IMR-90 (cell line): ENCODE data around the gene ACE. TPM values are rescaled to one million over a fixed set of nuclear protein-coding genes. Genes with fewer than 3 reads are reported as not detected.

ENCODE experiments used
- ATAC-seq: fragments of 200-7000 bp; cut with Tn5 transposase; 2 replicates; pipeline ENCODE4 v1.9.1; 2020; ENCODE audit warnings: low read depth, mild to moderate bottlenecking, moderate library complexity
- BruUV-seq: library from RNA; stranded (reverse); fragments of 400-500 nt; replicated peaks from 2 replicates; lab custom pipeline; 2021; lab: Mats Ljungman, UMichigan
- CTCF ChIA-PET: fragments of 300-600 bp; formaldehyde crosslinking; extraction: SDS; loops from one replicate; lab custom pipeline; 2021; ENCODE audit warnings: antibody characterized with exemption; lab: Yijun Ruan, JAX
- POLR2A ChIA-PET: fragments of 300-600 bp; sonication (Branson Sonifier 250); formaldehyde crosslinking; loops from one replicate; lab custom pipeline; 2022; ENCODE audit warnings: antibody characterized with exemption; ENCODE audit not compliant: unreplicated experiment; lab: Charles Lee
- DNase-seq: peaks from one replicate; pipeline ENCODE4 v3.0.0; 2013
- H2AFZ ChIP-seq: replicated peaks from 2 replicates; pipeline ENCODE3; 2013; ENCODE audit warnings: low read length, mild to moderate bottlenecking; ENCODE audit not compliant: poor library complexity
- H2AK5ac ChIP-seq: 2 replicates; pipeline ENCODE4 v1.6.1; 2013; ENCODE audit warnings: low read depth, low read length, inconsistent platforms
- H2AK9ac ChIP-seq: replicated peaks from 2 replicates; pipeline ENCODE3; 2013; ENCODE audit warnings: mild to moderate bottlenecking, low read depth, low read length, moderate library complexity; ENCODE audit not compliant: poor library complexity
- H2BK120ac ChIP-seq: 2 replicates; pipeline ENCODE4 v1.6.1; 2013; ENCODE audit warnings: low read depth, low read length, inconsistent platforms
- H2BK15ac ChIP-seq: 3 replicates; pipeline ENCODE4 v1.6.1; 2013; ENCODE audit warnings: low read depth, low read length, inconsistent platforms
- H2BK20ac ChIP-seq: 2 replicates; pipeline ENCODE4 v1.6.1; 2013; ENCODE audit warnings: low read depth, mild to moderate bottlenecking, inconsistent platforms, low read length, moderate library complexity
- H2BK5ac ChIP-seq: 2 replicates; pipeline ENCODE4 v1.6.1; 2013; ENCODE audit warnings: mild to moderate bottlenecking, low read depth, low read length, inconsistent platforms; ENCODE audit not compliant: poor library complexity, severe bottlenecking
- H3K14ac ChIP-seq: replicated peaks from 2 replicates; pipeline ENCODE4 v1.6.1; 2013; ENCODE audit warnings: low read depth, low read length, inconsistent platforms
- H3K18ac ChIP-seq: 2 replicates; pipeline ENCODE4 v1.6.1; 2013; ENCODE audit warnings: low read depth, low read length, control low read depth
- H3K23ac ChIP-seq: 2 replicates; pipeline ENCODE4 v1.6.1; 2013; ENCODE audit warnings: low read depth, low read length, inconsistent platforms
- H3K27ac ChIP-seq: 2 replicates; pipeline ENCODE4 v1.5.1; 2013; ENCODE audit warnings: mild to moderate bottlenecking, control low read depth, low read length; ENCODE audit not compliant: insufficient read depth
- H3K27me3 ChIP-seq: 2 replicates; pipeline ENCODE4 v1.6.1; 2013; ENCODE audit warnings: low read length; ENCODE audit not compliant: control insufficient read depth, insufficient read depth
- H3K36me3 ChIP-seq: 2 replicates; pipeline ENCODE4 v1.6.1; 2013; ENCODE audit warnings: low read length, mixed read lengths; ENCODE audit not compliant: control insufficient read depth, insufficient read depth
- H3K4ac ChIP-seq: 2 replicates; pipeline ENCODE4 v1.6.1; 2013; ENCODE audit warnings: low read depth, low read length, inconsistent platforms
- H3K4me1 ChIP-seq: 2 replicates; pipeline ENCODE4 v1.6.1; 2013; ENCODE audit warnings: low read length, mixed read lengths; ENCODE audit not compliant: control insufficient read depth, insufficient read depth
- H3K4me2 ChIP-seq: 2 replicates; pipeline ENCODE4 v1.6.1; 2013; ENCODE audit warnings: low read depth, mild to moderate bottlenecking, control low read depth, low read length, moderate library complexity
- H3K4me3 ChIP-seq: 2 replicates; pipeline ENCODE4 v1.5.1; 2013; ENCODE audit warnings: low read depth, mild to moderate bottlenecking, control low read depth, low read length, moderate library complexity; ENCODE audit not compliant: insufficient read depth
- H3K56ac ChIP-seq: 2 replicates; pipeline ENCODE4 v1.6.1; 2013; ENCODE audit warnings: low read length, inconsistent platforms; ENCODE audit not compliant: insufficient read depth; ENCODE audit errors: extremely low read depth
- H3K79me1 ChIP-seq, 2 experiments: 2 replicates each; pipeline ENCODE4 v1.6.1; 2013; ENCODE audit warnings: low read length in 2 of 2, inconsistent platforms in 1 of 2, low read depth in 1 of 2
- H3K9ac ChIP-seq: 2 replicates; pipeline ENCODE4 v1.6.1; 2013; ENCODE audit warnings: low read depth, low read length, control low read depth
- H3K9me1 ChIP-seq: 2 replicates; pipeline ENCODE4 v1.6.1; 2013; ENCODE audit warnings: low read length, inconsistent platforms; ENCODE audit not compliant: insufficient read depth
- H3K9me3 ChIP-seq: 2 replicates; pipeline ENCODE4 v1.6.1; 2013; ENCODE audit warnings: low read length; ENCODE audit not compliant: control insufficient read depth, insufficient read depth
- H4K20me1 ChIP-seq: 2 replicates; pipeline ENCODE4 v1.6.1; 2013; ENCODE audit warnings: low read length, inconsistent platforms; ENCODE audit not compliant: insufficient read depth
- H4K5ac ChIP-seq: 2 replicates; pipeline ENCODE4 v1.6.1; 2013; ENCODE audit warnings: mild to moderate bottlenecking, low read depth, low read length, control low read depth
- H4K8ac ChIP-seq, 2 experiments: 2 replicates each; pipeline ENCODE4 v1.6.1; 2013; ENCODE audit warnings: low read depth in 2 of 2, low read length in 2 of 2, control low read depth in 1 of 2, inconsistent platforms in 1 of 2
- H4K91ac ChIP-seq: 2 replicates; pipeline ENCODE4 v1.6.1; 2013; ENCODE audit warnings: low read depth, low read length, inconsistent platforms; ENCODE audit not compliant: insufficient read depth
- CEBPB ChIP-seq: IDR thresholded peaks from 2 replicates; pipeline ENCODE4 v1.6.1; 2012; ENCODE audit warnings: low read depth, low read length, improper control_type of control experiment
- CTCF ChIP-seq: conservative IDR thresholded peaks from 2 replicates; pipeline ENCODE4 v1.5.1; 2012; ENCODE audit warnings: mild to moderate bottlenecking, low read depth, low read length, improper control_type of control experiment
- ELK1 ChIP-seq: fragments of 150-350 bp; IDR thresholded peaks from 2 replicates; pipeline ENCODE4 v1.6.1; 2016; ENCODE audit warnings: low read depth, mild to moderate bottlenecking, low read length, moderate library complexity, borderline replicate concordance
- FOS ChIP-seq: fragments of 150-350 bp; IDR thresholded peaks from 2 replicates; pipeline ENCODE4 v1.6.1; 2016; ENCODE audit warnings: low read depth, low read length
- MAFK ChIP-seq: IDR thresholded peaks from 2 replicates; pipeline ENCODE4 v1.6.1; 2012; ENCODE audit warnings: low read depth, low read length, improper control_type of control experiment
- NFE2L2 ChIP-seq: fragments of 150-350 bp; IDR thresholded peaks from 2 replicates; pipeline ENCODE4 v1.6.1; 2016; ENCODE audit warnings: low read depth, mild to moderate bottlenecking, low read length
- RFX5 ChIP-seq: IDR thresholded peaks from 2 replicates; pipeline ENCODE4 v1.8.0; 2012; ENCODE audit warnings: low read depth, mild to moderate bottlenecking, low read length, moderate library complexity
- WGBS, 2 experiments: methylation state at CpG; one replicate each; pipeline versions ENCODE4 v1.1.5 to v1.1.7; 2013; ENCODE audit warnings: missing lambda C conversion rate in 2 of 2; ENCODE audit not compliant: insufficient read length in 1 of 2; ENCODE audit errors: extremely low coverage in 2 of 2; 5-methylcytosine and 5-hydroxymethylcytosine counted together
- dilution Hi-C: fragments of 300-500 bp; cut with HindIII; formaldehyde crosslinking; loops from one replicate; pipeline ENCODE4 v1.14.3; 2018; ENCODE audit warnings: low sequenced_read_pairs; ENCODE audit not compliant: unreplicated experiment
- in situ Hi-C: fragments of 300-500 bp; cut with MboI; formaldehyde crosslinking; loops from 3 replicates; pipeline ENCODE4 v1.14.3; 2019; ENCODE audit warnings: low sequenced_read_pairs, inconsistent platforms, mixed read lengths
- intact Hi-C: fragments of 100-400 bp; cut with micrococcal nuclease; formaldehyde crosslinking; loops from 2 replicates; pipeline ENCODE4 v1.10.0; 2022
- polyA plus RNA-seq, 3 experiments: library from polyadenylated mRNA; depleted of rRNA; stranded (reverse); fragments of >200 nt; gene quantifications; 2 replicates each; pipeline ENCODE4 v1.2.3, GENCODE V29; 2012; ENCODE audit warnings: low replicate concordance in 1 of 3
- total RNA-seq: library from RNA; depleted of rRNA; stranded (reverse); fragments of >200 nt; gene quantifications from 2 replicates; pipeline ENCODE4 v1.2.3, GENCODE V29; 2012

ACE gene
- total and polyA plus RNA-seq, 2 of the 4 experiments (the other 2 are of a cell fraction): 1.4 to 5.8 TPM

- intact Hi-C loops: no loop called here
- DNase-seq: peak; percentile 25
Observed at GRCh38 chr17:63434951-63435571, 41.8 kb upstream of the ACE start.

More at GRCh38 chr17:63434951-63435571, 41.8 kb upstream of the ACE start:
- dilution Hi-C loops: no loop called here
- Histone ChIP-seq H3K9me1 (peaks cover 19% of the 10 kb centered on the region), H2AFZ (peak overlapping the region; percentile 60), H2BK20ac (no peak overlapping the region), H4K5ac (no peak overlapping the region), H3K56ac (no peak overlapping the region), H3K4me1 (peaks cover 28% of the 10 kb centered on the region), H3K14ac (0 out of 2 replicates have a peak overlapping the region, but pooled peaks have one; percentile 29), H3K4me2 (no peak overlapping the region), H4K91ac (peak overlapping the region; percentile 17), H3K9ac (no peak overlapping the region), H3K79me1 (no peaks in the 10 kb centered on the region), H3K9me3 (no peaks in the 10 kb centered on the region), H2BK120ac (peak overlapping the region; percentile 30; the same call in 1 of the 2 replicates), H2AK5ac (peak overlapping the region; percentile 84), H4K8ac (no peak overlapping the region), H4K20me1 (no peaks in the 10 kb centered on the region; the same call in 1 of the 2 replicates), H3K4ac (no peak overlapping the region; the same call in 1 of the 2 replicates), H3K4me3 (no peak overlapping the region), H3K18ac (no peak overlapping the region), H3K23ac (no peak overlapping the region), H3K27ac (no peak overlapping the region), H2BK5ac (no peak overlapping the region), H2BK15ac (no peak overlapping the region), H3K27me3 (no peaks in the 10 kb centered on the region), H2AK9ac (peak overlapping the region; percentile 60), H3K36me3 (peaks cover 3% of the 10 kb centered on the region; the same call in 1 of the 2 replicates)
- BruUV-seq: no TSS peak
- ChIA-PET POLR2A (no interaction called here), CTCF (interaction anchor here (0.6 kb wide), 1 partner anchor 124 kb away, joined by 3 read pairs; no protein-coding TSS in a partner anchor)
- WGBS, 2 experiments: 100% methylated on average over 2 of the region's 25 CpGs; no CpG with 5 or more reads in 1 of the 2 experiments
- in situ Hi-C loops: no loop called here
- peak; percentile 69; the same call in 1 of the 2 replicates for TF ChIP-seq NFE2L2
- TF ChIP-seq FOS: no peak
- TF ChIP-seq MAFK: peak; percentile 98
- TF ChIP-seq CEBPB: no peak
- TF ChIP-seq ELK1: no peak
- no peak for TF ChIP-seq RFX5
- TF ChIP-seq CTCF: 0 out of 2 replicates have a peak, but pooled peaks have one; percentile 10
- ATAC-seq: no peak
